KOPT-K1 (cell line): Measurements from ENCODE around the gene MYOCD.

Experiments
- H3K27ac ChIP-seq: fragments of 200-600 bp; sonication (generic); 2 replicates; pipeline ENCODE4 v1.5.1; 2016; ENCODE audit warnings: antibody characterized with exemption, mild to moderate bottlenecking, low read depth, low read length; ENCODE audit not compliant: poor library complexity, severe bottlenecking
- H3K36me3 ChIP-seq: fragments of 200-600 bp; sonication (generic); 2 replicates; pipeline ENCODE4 v1.5.1; 2017; ENCODE audit warnings: antibody characterized with exemption, mild to moderate bottlenecking, low read length, moderate library complexity; ENCODE audit not compliant: insufficient read depth
- H3K9me3 ChIP-seq: fragments of 200-600 bp; sonication (generic); 2 replicates; pipeline ENCODE4 v1.5.1; 2017; ENCODE audit warnings: antibody characterized with exemption, low read length, mild to moderate bottlenecking; ENCODE audit not compliant: insufficient read depth, poor library complexity, severe bottlenecking

Gene MYOCD

GRCh38 chr17:12738624-12739023 is 72.9 kb downstream of the MYOCD start:
- H3K27ac ChIP-seq = no peak overlapping the region
- H3K36me3 ChIP-seq = no peaks in the 10 kb centered on the region
- no peaks in the 10 kb centered on the region for H3K9me3 ChIP-seq

GRCh38 chr17:12739500-12739899 is 73.8 kb downstream of the MYOCD start:
- Histone ChIP-seq H3K27ac (no peak overlapping the region), H3K36me3 (no peaks in the 10 kb centered on the region), H3K9me3 (no peaks in the 10 kb centered on the region)

- Histone ChIP-seq H3K9me3 (no peaks in the 10 kb centered on the region), H3K36me3 (no peaks in the 10 kb centered on the region), H3K27ac (no peak overlapping the region)
Measured at GRCh38 chr17:12743046-12743445, 77.4 kb downstream of the MYOCD start.

DNA sequence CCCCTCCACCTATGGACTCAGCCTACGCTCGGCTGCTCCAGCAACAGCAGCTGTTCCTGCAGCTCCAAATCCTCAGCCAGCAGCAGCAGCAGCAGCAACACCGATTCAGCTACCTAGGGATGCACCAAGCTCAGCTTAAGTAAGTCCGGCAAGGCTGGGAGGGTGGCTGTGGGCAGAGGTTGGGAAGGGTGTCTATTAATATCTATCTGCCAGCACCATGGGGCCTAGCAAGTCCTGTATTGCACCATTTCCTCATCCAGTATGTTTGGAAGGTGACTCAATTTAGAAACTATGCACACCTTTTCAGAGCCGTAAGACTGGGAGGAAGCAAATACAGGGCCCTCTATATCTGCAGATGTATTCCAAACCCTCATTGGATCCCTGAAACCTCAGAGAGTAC is 78.6 kb downstream of the MYOCD start:
- Histone ChIP-seq H3K27ac (no peak overlapping the region), H3K36me3 (no peaks in the 10 kb centered on the region), H3K9me3 (no peaks in the 10 kb centered on the region)

GRCh38 chr17:12744786-12745185 is 79.1 kb downstream of the MYOCD start:
- H3K9me3 ChIP-seq = no peaks in the 10 kb centered on the region
- no peak overlapping the region for H3K27ac ChIP-seq
- no peaks in the 10 kb centered on the region for H3K36me3 ChIP-seq

GRCh38 chr17:12745486-12745885 is 79.8 kb downstream of the MYOCD start:
- no peaks in the 10 kb centered on the region for H3K9me3 ChIP-seq
- H3K36me3 ChIP-seq = no peaks in the 10 kb centered on the region
- H3K27ac ChIP-seq = no peak overlapping the region

DNA sequence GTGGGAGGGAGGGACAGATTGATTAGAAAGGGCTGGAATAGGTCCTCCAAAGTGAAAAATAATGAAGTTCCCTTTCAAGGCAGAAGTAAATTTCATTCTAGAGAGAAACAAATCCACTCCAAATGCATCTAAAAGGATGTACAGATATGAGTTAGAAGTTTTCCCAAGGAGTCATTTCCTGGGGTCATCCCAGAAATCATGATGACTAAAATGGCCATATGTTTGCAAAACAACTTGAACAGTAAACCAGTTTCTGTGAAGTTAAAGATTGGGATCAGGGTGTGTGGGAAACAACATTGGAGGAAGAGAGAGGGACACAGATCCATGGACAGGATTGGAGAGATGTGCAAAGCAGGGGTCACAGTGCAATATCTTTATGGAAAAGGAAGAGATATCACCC is 91.1 kb downstream of the MYOCD start:
- H3K27ac ChIP-seq = no peak overlapping the region
- no peaks in the 10 kb centered on the region for H3K36me3 ChIP-seq
- no peaks in the 10 kb centered on the region for H3K9me3 ChIP-seq

DNA sequence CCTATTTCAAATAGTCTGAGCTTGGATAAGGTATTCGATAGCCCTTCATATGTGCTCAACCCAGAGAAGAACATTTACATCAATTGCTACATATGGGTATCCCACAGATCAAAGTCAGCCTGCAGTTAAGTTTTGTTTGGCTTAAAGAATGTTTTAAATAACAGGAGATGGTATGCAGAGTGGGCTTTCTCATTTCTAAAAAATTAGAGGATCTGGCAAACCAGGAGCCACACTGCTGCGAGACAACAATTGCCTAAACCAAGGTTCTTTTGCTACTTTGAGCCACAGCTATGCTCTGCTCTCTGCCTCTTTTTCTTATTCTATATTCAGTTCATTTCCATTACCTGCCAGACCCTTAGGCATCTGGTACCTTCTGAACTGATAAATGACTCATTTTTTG is 93.4 kb downstream of the MYOCD start:
- H3K36me3 ChIP-seq = no peaks in the 10 kb centered on the region
- H3K9me3 ChIP-seq = no peaks in the 10 kb centered on the region
- no peak overlapping the region for H3K27ac ChIP-seq

DNA sequence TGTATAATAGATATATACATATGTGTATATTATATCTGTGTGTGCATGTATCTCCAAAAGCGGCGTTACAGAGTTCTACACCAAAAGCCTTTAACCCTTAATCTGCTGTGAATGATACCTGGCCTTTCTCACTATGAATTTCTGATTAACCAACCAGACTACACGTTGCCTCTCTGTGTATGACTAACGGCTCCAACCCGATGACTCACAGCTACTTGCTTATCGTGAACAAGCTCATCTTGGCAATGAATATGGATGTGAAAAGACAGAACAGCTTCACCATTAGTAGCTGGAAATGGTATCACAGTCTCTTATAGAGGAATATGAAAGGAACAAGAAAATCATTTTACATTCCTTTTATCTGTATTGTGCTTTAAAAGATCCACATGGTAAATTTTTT is 99.9 kb downstream of the MYOCD start:
- H3K36me3 ChIP-seq = no peaks in the 10 kb centered on the region
- H3K27ac ChIP-seq = no peak overlapping the region
- no peaks in the 10 kb centered on the region for H3K9me3 ChIP-seq

DNA sequence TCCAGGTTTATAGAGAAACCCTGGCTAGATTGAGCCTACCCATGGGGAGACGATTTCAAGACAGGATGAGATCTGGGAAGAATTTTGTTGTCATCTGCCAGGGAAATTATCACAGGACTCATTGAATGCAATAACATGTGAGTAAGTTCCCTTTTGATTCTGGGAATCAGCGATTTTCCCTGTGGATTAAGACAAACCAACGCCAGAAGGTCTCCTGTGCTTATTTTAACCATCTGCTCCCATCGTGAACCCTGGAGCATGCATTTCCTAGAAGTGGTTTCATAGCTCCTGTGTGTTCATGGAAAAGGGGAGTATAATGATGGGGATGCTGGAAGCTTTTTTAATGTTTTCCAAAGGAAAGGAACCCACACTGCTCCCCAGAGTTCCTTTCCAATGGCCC is 102.6 kb downstream of the MYOCD start:
- Histone ChIP-seq H3K36me3 (no peaks in the 10 kb centered on the region), H3K9me3 (no peaks in the 10 kb centered on the region), H3K27ac (no peak overlapping the region)

DNA sequence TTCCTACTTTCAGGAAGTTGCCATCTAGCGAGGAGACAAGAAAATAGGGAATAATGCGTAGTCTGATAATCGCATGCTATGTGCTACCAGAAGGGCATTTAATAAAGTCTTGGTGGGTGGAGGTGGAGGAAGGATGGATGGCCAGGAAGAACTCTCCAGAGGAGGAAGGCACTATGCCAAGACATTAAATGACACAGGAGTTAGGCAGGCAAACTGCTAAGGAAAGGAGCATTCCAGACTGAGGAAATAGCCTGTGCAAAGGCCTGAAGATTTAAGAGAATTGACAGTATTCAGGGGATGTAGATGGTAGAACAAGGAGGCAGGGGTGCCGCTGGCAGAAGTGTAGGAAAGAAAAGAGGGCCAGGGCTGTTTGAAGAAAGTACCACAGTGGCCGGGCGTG is 104.3 kb downstream of the MYOCD start:
- Histone ChIP-seq H3K9me3 (no peaks in the 10 kb centered on the region), H3K27ac (no peak overlapping the region), H3K36me3 (no peaks in the 10 kb centered on the region)

DNA sequence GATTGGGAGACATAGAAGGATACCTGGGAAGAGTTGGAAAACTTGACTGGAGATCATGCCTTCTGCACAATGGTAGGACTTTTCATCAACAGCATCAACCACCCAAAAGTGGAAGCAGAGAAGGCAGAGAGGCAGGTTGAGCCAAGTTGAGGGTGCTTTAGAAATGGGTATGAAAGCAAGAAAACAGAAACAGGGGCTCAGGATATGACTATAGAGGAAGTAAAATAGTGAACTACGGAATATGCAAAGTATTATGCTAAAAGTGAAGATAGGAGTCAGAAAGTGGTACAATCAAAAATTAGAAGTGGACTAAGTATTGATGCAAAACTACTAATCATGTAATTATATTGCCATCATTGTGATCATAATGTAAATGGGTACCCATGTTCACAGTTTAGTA is 107.5 kb downstream of the MYOCD start:
- Histone ChIP-seq H3K36me3 (no peaks in the 10 kb centered on the region), H3K27ac (no peak overlapping the region)

DNA sequence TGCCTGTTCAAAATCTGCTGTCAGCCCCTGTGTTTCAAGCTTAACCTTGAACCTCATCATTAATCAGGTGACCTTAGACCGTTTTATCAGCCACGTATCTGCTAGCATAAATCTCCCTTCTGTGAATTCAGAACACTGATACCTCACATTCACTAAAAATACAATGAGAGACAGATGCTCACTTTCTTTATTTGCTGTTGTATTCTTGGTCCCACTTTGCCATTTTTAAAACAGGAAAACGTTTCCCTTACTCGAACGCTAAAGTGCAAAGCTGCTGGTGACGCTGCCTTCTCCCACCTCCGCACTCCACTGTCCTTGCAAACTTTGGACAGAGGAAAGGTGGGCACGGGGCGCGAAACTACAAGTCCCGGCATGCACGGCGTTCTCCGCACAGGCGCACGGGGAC is 123.4 kb downstream of the MYOCD start:
- Histone ChIP-seq H3K36me3 (no peaks in the 10 kb centered on the region), H3K27ac (no peak overlapping the region), H3K9me3 (no peaks in the 10 kb centered on the region)

More for the DNA sequence above, 107.5 kb downstream of the MYOCD start:
- no peaks in the 10 kb centered on the region for H3K9me3 ChIP-seq

- Histone ChIP-seq H3K9me3 (no peaks in the 10 kb centered on the region), H3K27ac (no peak within 1 kb of the TSS), H3K36me3 (no peaks in the 10 kb centered on the region)
Measured at GRCh38 chr17:12789481-12790248, 124.0 kb downstream of the MYOCD start, which contains the start of gene ARHGAP44. TSS of gene ARHGAP44 (plus strand) at chr17:12789498. CDS start at chr17:12789839, 341 bp downstream.

DNA sequence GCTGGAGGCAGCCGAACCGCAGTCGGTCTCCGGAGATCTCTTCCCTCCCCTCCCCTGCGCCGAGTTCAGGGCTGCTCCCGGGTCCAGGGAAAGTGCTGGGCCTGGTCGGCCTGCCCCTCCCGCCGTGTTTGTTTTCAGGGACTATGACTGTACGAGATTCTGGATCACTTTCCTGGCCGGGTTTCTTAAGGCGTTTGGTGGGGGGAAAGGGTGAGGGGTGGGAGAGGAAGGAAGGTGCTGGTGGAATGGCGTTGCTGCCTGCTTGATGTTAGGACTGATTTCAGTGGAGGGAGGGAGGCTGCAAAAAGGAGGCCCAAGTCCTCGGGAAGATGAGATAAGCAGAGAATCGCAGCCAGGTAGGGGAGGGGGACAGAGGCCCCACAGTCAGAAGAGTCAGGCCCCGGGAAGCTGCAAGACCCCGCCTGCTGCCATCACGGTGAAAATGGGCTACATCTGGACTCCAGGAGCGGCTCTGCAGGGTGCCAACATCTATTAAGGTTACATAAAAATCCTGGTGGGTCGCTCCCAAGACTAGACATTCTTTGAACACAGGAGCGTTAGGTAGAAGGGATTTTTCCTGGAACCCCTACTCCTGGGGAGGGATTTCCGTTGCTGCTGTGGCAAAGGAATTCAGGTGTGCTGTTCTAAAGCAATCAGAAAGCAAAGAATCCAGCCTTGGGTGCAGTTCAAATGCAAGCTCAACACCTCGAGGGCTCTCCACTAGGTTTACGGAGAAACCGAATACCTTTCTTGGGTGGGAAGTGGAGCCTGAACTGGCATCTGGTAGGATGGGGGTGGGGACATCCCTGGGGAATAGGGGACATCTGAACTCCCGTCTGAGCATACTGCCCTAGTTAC is 124.8 kb downstream of the MYOCD start:
- Histone ChIP-seq H3K27ac (no peak overlapping the region), H3K36me3 (no peaks in the 10 kb centered on the region), H3K9me3 (no peaks in the 10 kb centered on the region)
